SKM-1 (cell line): ENCODE results near the gene ZNF318.
"Not testable (repeated sequence)": the region's sequence is repeated elsewhere in the genome, so short reads cannot be mapped to it uniquely, and the experiment has no call there.

Experiments
- DNase-seq: peaks from one replicate; lab custom pipeline; 2025; ENCODE audit not compliant: unreplicated experiment; lab: John Stamatoyannopoulos, UW

Gene ZNF318

DNA sequence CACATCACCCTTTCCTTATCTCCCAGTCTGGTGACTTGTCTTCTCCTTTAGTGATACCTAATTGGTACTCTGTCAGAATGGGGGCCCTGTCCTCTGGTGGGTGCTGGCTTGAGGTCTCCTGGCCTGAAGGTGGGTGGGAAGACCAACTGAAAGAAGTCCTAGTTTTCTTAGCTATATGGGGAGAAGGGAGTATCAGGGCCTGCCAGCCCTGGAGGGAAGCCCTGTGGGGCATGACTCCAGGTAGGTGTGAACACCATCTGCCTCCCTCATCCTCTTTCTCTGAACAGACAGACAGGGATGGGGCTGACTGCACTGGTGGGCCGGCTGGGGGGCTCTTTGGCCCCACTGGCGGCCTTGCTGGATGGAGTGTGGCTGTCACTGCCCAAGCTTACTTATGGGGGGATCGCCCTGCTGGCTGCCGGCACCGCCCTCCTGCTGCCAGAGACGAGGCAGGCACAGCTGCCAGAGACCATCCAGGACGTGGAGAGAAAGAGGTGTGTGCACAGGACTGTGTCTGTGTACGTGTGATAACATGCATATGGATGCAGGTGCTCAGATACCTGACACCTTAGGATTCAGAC is 65.6 kb downstream of the ZNF318 start:
- no peak for DNase-seq

DNA sequence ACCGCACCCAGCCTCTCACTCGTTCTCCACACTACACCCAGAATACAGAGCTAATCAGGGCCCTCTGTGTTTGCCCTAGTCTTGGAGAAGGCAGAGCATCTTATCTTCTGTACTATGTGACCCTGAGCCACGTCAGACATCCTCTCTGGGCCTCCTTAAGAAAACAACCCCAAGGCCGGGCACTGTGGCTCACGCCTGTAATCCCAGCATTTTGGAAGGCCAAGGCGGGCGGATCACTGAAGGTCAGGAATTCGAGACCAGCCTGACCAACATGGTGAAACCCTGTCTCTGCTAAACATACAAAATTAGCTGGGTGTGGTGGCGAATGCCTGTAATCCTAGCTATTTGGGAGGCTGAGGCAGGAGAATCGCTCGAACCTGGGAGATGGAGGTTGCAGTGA is 66.4 kb downstream of the ZNF318 start:
- not testable (repeated sequence) for DNase-seq

DNA sequence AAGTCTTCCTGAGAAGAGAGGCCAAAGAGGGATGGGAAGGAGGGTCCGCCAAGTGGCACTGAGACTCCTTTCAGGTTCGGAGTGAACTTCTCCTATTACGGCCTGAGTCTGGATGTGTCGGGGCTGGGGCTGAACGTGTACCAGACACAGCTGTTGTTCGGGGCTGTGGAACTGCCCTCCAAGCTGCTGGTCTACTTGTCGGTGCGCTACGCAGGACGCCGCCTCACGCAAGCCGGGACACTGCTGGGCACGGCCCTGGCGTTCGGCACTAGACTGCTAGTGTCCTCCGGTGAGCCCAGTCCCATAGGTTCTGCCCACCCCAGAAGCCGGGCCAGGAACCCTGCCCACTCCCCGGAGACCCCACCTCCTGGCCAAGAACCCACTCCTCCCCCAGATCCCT is 67.3 kb downstream of the ZNF318 start:
- DNase-seq, result no peak

DNA sequence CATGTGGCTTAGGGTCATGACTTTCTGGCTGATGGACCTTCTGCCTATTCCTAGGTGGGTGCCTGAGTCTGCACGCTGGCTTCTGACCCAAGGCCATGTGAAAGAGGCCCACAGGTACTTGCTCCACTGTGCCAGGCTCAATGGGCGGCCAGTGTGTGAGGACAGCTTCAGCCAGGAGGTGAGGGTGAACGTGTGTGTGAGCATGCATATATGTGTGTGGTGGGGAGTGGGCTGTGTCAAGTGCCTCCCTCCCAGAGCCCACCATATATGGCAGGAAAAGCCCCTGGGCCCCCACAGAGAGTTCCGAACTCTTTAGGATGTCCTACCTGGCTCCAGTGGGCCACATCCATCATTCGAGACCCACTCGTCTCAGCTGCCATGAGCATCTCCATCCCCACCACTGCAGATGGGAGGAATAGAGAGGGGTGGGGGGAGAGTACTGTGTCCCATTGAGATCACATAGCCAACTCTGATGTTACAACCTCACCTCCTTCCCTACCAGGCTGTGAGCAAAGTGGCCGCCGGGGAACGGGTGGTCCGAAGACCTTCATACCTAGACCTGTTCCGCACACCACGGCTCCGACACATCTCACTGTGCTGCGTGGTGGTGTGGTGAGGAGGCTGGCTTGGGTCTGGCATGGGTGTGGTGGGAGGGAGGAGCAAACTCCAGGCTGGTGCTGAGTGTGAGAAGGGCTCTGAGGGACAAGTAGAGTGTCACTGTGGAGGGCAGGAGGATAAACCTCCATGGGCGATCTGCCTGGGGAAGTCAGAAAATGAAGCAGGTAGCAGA is 68.2 kb downstream of the ZNF318 start:
- no peak for DNase-seq

DNA sequence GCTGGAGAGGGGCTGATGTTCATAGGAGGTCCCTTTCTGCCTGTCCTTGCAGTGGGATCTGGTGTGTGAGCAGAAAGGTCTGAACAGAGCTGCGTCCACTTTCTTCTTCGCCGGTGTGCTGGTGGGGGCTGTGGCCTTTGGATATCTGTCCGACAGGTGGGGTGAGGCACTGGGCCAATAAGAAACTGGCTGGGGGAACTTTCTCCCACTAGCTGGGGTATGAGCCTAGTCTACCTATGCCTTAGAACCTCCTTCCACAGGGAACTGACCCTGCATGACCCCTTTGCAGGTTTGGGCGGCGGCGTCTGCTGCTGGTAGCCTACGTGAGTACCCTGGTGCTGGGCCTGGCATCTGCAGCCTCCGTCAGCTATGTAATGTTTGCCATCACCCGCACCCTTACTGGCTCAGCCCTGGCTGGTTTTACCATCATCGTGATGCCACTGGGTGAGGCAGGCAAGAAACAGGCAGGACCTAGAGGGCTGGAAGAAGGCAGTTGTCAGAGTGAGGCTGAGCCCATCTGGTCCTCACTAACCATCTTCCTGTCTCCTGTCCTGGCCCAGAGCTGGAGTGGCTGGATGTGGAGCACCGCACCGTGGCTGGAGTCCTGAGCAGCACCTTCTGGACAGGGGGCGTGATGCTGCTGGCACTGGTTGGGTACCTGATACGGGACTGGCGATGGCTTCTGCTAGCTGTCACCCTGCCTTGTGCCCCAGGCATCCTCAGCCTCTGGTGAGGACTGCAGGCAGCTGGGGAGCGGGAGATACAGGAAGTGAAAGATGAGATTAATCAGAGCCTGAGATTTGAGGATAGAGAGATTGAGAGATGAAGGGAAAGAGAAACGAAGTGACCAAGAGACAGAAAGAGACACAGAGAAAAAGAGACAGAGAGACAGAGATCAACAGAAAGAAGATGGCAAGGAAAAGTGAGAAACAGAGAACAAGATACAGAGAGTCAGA is 69.8 kb downstream of the ZNF318 start:
- DNase-seq, result no peak

DNA sequence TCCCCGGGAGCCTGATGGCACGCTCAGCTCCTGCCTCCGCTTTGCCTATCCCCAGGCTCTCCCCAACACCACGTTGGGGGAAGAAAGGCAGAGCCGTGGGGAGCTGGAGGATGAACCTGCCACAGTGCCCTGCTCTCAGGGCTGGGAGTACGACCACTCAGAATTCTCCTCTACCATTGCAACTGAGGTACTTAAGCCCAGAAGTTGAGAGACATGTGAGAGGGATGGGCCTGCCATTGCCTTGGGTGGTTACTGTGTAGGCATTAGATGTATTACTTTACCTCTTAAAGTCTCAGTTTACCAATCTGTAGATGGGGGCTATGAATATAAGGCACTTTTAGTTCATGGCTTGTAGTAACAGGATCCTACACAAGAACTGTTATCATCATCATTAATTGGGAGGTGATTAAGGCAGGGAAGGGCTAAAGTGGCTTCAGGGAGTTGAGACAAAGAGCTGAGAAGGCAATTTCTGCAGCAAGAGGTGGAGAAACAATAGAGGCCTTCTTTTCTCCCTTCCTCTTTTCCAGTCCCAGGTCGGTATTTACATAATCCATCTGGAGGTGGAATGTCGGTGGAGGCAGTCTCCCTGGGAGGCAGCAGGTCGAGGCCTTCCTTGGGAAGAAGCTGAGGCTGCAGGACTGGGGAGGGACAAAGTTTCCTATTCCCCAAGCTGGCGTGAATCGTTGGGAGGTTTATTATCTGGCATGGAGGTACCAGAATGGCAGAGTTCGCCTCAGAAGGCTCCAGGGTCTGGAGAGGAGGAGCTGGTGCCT is 70.7 kb downstream of the ZNF318 start:
- DNase-seq, result no peak

DNA sequence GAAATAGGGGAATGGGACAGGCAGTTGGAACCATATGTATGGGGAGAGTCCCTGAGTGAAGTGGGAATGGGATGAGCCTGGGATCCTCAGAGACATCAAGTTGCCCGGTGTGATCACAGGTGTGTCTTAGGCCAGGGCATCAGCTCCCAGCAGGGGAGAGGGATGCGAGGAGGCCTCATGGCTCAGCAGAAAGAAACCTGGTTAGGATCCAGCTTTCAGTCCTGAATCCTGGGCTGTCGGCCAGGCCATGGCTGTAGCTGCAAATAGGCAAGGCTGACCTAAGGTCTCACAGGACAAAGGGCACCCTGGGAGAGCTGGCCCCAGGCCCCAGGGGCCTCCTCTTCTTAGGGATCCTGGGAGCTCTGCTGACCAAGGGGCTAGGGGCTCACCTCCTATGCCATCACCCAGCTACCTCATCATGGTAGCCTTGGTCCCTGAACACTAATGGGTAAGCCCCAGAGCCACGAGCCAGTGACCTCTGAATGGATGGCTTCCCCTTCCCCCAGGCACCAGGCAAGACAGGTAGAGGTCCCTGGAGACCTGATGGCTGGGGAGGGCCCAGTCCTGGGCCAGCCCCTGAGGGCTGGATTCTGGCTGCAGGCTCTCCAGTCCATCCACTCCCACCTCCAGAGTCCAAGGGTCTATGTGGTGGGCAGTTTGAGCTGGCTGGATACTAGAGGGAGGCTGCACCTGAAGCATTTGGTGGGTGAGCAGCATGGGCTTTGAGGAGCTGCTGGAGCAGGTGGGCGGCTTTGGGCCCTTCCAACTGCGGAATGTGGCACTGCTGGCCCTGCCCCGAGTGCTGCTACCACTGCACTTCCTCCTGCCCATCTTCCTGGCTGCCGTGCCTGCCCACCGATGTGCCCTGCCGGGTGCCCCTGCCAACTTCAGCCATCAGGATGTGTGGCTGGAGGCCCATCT is 71.5 kb downstream of the ZNF318 start, which contains the start of gene SLC22A7:
Gene SLC22A7 (plus strand): TSS at position 617 of the 921 bp plus-strand sequence. CDS start 99 bp downstream, at position 716.
- no peak for DNase-seq

DNA sequence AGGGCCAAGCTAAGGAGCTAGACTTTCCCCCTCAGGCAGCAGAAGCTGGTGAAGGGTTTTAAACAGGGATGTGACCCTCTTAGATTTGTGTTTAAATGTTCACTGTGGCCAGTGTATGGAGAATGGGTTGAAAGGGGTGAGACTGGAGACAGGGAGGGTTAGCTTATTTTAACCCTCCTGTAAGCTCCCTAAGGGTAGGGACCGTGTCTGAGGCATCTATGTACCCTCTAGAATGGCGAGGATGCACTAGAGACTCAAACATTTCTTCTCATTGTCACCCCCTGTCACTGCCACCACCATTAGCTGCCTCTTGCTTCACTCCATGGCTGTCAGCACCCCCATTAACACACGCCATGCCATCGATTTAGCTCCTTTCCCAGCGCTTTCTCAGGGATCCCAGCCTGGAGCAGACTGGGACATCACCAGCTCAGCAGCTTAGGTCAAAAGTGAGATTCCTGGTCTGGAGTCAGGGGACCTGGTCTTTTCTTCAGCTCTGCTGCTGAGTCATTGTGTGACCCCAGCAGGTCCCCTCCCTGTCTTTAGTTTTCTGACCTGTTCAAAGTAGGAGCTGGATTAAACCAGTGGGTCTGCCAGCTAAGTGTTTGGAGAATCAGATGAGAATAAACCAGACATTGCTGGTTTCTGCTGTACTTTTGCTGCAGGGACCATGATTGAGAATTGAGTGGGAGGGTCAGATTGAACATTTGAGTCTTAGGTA is 72.5 kb downstream of the ZNF318 start:
- no peak for DNase-seq

DNA sequence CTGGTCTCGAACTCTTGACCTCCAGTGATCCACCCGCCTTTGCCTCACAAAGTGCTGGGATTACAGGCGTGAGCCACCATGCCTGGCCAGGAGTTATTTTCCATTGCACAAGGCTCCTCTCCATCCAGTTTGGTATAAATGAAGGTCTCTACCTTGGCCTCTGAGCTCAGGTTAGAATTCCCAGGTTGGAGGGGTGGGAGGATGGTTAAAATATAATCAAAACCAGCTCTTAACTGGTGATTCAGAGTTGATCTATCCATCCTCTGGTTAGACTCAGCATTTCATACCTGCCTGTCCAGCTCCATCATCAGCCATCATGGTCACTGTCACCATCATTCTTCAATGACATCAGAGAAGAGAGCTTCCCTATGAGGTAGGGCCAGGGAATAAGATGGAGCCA is 74.0 kb downstream of the ZNF318 start:
- no peak for DNase-seq

DNA sequence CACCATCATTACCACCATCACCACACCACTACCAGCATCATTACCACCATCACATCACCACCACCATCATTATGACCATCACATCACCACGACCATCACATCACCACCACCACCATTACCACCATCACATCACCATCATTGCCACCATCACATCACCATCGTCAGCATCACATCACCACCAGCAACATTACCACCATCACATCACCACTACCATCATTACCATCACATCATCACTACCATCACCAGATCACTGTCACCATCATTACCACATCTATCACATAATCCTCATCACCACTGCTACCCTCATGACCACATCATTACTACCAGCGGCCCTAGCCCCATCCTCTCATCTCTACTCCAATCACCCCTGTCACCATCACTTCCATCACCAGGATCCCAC is 74.9 kb downstream of the ZNF318 start:
- no peak for DNase-seq

DNA sequence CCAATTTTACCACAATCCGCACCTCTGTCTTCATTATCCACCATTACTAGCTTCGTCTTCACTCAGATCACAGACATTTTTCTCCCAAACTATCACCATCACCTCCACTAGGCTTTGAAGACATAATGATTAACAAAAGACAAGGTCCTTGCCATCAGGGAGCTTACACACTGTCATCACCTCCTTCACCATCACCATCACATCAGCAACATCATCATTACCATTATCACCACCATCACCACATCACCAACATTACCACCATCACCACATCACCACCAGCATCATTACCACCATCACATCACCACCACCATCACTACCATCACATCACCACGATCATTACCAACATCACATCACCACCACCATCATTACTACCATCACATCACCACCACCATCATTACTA is 75.7 kb downstream of the ZNF318 start:
- DNase-seq, result no peak

DNA sequence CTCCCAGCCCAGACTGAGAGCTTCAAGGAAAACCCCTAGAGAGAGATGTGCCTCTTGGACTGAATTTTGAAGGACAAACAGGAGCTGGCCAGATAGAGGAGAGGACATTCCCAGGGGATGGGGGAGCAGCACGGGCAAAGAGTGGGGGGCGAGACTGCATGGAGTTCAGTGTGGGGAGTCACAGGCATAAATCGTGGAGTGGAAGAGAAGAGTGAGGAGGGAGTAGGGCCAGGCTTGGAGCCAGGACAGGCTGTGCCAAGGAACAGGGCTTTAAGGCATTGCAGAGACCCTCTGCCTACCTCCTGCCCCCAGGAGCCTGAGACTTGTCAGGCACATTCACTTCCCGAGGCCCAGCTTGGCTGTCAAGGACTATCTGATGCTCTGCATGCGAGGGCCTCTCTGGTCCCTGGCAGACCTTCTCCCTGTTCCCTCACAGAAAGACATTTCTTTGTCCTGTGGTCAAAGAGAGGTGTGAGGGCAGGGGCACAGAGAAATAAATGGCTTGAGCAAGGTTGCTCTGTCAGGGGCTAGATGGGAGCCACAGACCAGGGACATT is 76.6 kb downstream of the ZNF318 start:
- DNase-seq, result no peak

DNA sequence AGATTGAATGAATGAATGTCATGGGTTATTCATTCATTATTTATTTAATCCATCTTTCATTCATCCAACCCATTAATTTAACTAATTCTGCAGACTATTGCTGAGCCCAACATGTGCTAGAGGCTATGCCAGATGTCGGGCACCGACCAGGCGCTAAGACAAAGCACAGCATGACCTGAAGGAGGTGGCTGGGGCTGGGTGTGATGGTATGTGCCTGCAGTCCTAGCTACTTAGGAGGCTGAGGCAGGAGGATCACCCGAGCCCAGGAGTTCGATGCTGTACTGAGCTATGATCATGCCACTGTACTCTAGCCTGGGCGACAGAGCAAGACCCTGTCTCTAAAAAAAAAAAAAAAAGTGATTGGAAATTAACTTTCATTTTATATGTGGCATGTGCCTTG is 77.1 kb downstream of the ZNF318 start:
- no peak for DNase-seq

DNA sequence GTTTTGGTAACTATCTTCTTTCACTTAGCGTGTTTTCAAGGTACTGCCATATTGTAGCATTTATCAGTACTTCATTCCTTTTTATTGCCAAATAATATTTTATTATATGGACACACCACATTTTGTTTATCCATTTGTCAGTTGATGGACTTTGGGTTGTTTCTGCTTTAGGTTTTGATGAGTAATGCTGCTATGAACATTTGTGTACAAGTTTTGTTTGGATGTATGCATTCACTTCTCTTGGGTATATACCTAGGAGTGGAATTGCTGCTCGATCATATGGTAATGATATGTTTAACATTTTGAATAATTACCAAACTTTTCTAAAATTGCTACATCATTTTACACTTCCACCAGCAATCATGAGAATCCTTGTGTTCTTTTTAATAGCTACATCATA is 77.7 kb downstream of the ZNF318 start:
- no peak for DNase-seq

DNA sequence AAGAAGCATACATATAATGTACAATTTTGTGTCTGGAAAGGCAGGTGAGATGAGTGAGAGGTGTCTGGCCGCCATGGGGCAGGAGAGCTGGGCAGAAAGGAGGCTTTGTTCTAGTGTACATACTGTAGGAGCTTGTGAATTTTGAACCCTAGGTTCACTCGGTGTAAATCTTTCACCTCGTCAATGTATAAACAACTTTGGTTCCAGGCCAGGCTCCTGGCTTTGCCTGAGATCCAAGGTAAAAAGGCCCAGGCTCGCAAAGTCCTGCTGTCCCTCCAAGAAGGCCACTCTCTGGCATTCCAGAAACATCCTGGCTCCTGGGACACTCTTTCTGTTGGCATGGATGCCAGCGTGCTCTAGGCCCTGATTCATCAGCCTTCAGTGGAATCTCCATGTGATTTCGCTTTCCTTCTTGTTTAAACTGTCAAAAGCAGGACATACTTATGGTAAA is 78.5 kb downstream of the ZNF318 start:
- DNase-seq, result no peak

DNA sequence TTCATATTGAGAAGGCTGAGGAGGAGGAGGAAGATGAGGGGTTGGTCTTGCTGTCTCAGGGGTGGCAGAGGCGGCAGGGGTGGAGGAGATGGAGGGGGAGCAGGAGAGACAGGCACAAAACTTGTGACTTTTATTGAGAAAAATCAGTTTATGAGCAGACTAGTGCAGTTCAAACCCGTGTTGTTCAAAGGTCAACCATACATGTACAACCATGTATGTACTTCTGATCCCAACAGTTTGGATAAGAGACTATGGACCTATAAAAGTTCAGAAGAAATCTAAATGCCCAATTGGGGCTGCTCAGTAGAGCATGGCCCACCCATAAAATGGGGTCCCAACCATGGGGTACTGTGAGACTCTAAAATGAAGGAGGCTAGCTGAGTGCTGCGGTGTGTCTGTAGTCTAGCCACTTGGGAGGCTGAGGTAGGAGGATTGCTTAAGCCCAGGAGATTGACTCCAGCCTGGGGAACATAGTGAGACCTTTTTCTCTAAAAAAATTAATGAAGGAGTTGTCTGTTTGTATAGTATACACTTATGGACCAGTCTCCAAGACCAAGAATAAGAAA is 79.0 kb downstream of the ZNF318 start:
- DNase-seq, result no peak

DNA sequence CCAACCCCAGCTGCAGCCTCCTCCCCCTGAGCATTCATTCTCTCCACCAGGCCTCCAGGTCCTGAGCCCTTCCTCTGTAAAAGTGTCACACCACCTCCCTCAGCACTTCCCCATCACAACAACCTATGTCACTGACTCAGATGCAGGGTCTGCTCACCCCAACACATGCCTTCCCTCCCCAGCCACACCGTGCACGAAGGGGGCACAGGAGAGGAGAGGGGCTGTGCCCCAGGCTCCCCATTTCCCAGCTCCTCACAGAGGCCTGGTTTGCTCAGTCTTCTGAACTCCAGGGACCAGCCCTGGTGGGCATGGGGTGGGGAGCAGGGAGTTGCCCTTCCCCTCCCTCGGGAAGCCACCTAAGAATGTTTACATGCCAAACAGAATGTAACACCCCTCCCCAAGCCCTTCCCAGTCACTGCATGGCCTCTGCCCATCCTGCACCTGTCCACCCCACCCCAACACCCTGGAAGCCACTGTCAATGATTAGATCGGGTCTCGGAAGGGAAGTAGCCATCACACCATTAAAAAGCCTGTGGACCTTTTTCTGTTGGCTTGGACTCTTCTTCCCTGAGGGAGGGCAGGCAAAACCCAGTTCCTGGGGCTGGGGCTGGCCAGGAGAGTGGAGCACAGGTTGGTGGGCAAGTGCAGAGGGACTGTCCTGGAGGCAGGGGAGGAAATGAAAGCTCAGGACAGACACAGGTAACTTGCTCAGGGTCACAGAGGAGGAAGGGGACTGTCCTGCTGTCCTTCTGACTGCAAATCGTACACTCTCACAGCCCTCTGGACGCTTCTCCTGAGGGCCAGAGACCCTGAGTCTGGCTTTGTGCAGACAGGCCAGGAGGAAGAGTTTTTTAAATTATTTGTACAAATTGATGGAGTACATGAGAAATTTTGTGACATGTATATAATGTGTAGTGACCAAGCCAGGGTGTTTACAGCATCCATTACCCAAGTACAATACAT is 81.4 kb downstream of the ZNF318 start:
- no peak for DNase-seq
